Measurements from ENCODE around the gene LRRC45. TPM values are rescaled to one million over a fixed set of nuclear protein-coding genes. Genes with fewer than 3 reads are reported as not detected.
A peak's percentile ranks its signal among the peaks of the same experiment; 100 is the strongest.

Gene LRRC45
- total and polyA plus RNA-seq, 2 donors (not counting 3 experiments of a cell fraction or from before 2014, with no cell fraction given): 7.6 to 22.9 TPM

GRCh38 chr17:81991684-81992305, 31.3 kb upstream of the LRRC45 start:
- Histone ChIP-seq H3K36me3 (ENCODE audit: control insufficient read depth in 2 of 2, extremely low read depth in 1 of 2, insufficient read depth in 2 of 2, low read length in 2 of 2) (peaks cover 0 to 2% of the 10 kb centered on the region in 2 experiments), H3K79me2 (ENCODE audit: control insufficient read depth, insufficient read depth, low read length) (no peaks in the 10 kb centered on the region), H3K9me1 (replicated peaks; ENCODE audit: control insufficient read depth, extremely low read depth, insufficient read depth, low read length) (no peaks in the 10 kb centered on the region), H3K4me1 (ENCODE audit: control insufficient read depth, extremely low read depth, insufficient read depth, low read length) (peaks cover 2% of the 10 kb centered on the region), H3K27ac (ENCODE audit: insufficient read depth, low read depth, low read length) (no peak overlapping the region), H3K27me3 (ENCODE audit: control insufficient read depth in 2 of 2, insufficient read depth in 2 of 2, low read length in 2 of 2) (no peaks in the 10 kb centered on the region), H4K20me1 (replicated peaks; ENCODE audit: control insufficient read depth, extremely low read depth, insufficient read depth, low read length) (no peaks in the 10 kb centered on the region), H3K4me2 (ENCODE audit: insufficient read depth, low read length) (no peak overlapping the region), H3K9me3 (replicated peaks; ENCODE audit: control insufficient read depth, insufficient read depth, low read length) (no peaks in the 10 kb centered on the region), H2AFZ (ENCODE audit: low read depth, low read length) (no peak overlapping the region), H3K4me3 (replicated peaks in 1 of 3; ENCODE audit: insufficient read depth in 1 of 3, low read depth in 1 of 3, low read length in 3 of 3) (no peak overlapping the region), H3K9ac (replicated peaks; ENCODE audit: extremely low read depth, insufficient read depth, low read length) (no peak overlapping the region)
- FAIRE-seq: peak; percentile 21
- peak; percentile 36 for DNase-seq (ENCODE audit: low read depth, low spot score)
- ChIA-PET POLR2A (no interaction called here), CTCF (interaction anchor here (0.7 to 1.8 kb wide), 3 partner anchors 29 to 39 kb away, joined by 3 to 13 read pairs (median 10); no protein-coding TSS in a partner anchor)
- no TSS peak for BruUV-seq (replicated peaks)
- dilution Hi-C loops (cut with MboI; ENCODE audit: extremely low pct_ligation_motif_present, low sequenced_read_pairs) (no loop called here), intact Hi-C loops (cut with micrococcal nuclease) (no loop called here)
- TF ChIP-seq POLR2AphosphoS5 (IDR thresholded peaks at IDR 0.05; ENCODE audit: insufficient read depth, low read depth, low read length) (no peak), MAX (IDR thresholded peaks at IDR 0.05; ENCODE audit: insufficient read depth, insufficient read length) (no peak), FOS (IDR thresholded peaks at IDR 0.05; ENCODE audit: borderline replicate concordance, insufficient read depth, low read length) (no peak), MYC (IDR thresholded peaks at IDR 0.05; ENCODE audit: low read depth, low read length) (no peak), EZH2 (IDR thresholded peaks at IDR 0.05; ENCODE audit: borderline replicate concordance, low read depth, low read length, severe bottlenecking) (no peak), CTCF (IDR thresholded peaks at IDR 0.05; ENCODE audit: extremely low read depth in 1 of 2, insufficient read depth in 1 of 2, low read depth in 1 of 2, low read length in 2 of 2) (no peak), POLR2A (IDR thresholded peaks at IDR 0.05; ENCODE audit: low read depth, low read length) (no peak), JUN (IDR thresholded peaks at IDR 0.05; ENCODE audit: borderline replicate concordance, insufficient read depth, insufficient read length, low read depth) (no peak), GATA2 (IDR thresholded peaks at IDR 0.05; ENCODE audit: insufficient read depth, insufficient read length, low read depth, low read length) (no peak)

Data from endothelial cell of umbilical vein (primary cell).